SH-SY5Y (cell line): ENCODE results near the gene MSANTD1.

ENCODE experiments used
- GATA2 ChIP-seq: IDR thresholded peaks from 2 replicates; pipeline ENCODE4 v1.6.1; 2011; ENCODE audit warnings: mild to moderate bottlenecking, low read depth, low read length
- GATA3 ChIP-seq: IDR thresholded peaks from 2 replicates; pipeline ENCODE4 v1.6.1; 2011; ENCODE audit warnings: low read depth, mild to moderate bottlenecking, low read length, moderate library complexity

DNA sequence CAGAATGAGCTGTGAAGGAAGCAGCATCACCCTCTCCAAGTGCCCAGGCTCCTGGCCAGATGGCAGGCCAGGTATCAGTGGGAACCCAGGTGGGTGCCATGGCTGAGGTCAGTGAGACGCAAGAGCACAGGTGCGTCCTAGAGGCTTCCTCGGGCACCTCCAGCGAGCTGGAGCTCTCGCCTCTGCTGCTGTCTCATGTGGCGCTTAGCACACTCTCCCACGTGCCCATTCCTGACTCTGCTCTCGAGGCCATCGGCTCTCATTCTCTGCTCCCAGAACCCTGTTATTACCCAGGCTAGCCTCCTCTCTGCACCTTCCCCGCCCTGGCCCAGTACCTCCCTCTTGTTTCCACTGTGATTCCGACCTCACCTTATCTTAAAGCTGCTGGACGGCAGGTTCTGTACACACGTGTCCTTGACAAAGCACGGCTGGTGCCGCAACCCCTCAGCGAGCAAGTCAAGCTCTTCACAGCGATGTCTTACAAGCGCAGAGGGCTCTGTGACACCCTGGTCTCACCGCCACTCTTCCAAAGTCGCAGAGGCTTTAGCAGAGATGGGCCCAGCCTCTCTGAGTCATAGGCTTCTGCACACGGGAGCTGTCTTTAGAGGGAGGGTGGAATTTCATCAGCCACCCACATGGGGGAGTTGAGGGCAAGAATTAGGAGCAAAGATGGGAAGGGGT lies 15.4 kb upstream of the MSANTD1 start:
- no peak for TF ChIP-seq GATA3
- no peak for TF ChIP-seq GATA2
